ENCODE measurements around the gene TMEM165.

DNA sequence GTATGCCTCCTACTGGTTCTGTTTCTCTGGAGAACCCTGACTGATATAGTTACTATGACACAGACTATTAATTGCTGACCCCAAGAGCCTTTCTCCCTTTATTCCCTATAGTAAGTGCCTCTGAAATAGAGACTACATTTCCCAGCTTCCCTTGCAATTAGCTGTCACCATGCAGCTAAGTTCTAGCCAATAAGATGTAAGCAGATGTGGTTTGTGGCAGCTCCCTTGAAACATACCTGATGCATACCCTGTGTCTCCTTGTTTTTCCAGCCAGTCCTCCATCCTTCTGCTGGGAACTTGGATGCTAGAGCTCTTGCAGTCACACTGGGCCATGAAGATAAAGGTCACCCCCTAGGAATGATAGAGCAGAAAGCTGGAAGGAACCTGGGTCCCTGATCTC, 9.7 kb upstream of the TMEM165 start:
- TF ChIP-seq ZFP37 (tag by site-specific recombination; IDR thresholded peaks at IDR 0.05) (no peak), ZNF558 (tag by site-specific recombination; IDR thresholded peaks at IDR 0.05) (no peak)
- TF ChIP-seq, protein P1, sequence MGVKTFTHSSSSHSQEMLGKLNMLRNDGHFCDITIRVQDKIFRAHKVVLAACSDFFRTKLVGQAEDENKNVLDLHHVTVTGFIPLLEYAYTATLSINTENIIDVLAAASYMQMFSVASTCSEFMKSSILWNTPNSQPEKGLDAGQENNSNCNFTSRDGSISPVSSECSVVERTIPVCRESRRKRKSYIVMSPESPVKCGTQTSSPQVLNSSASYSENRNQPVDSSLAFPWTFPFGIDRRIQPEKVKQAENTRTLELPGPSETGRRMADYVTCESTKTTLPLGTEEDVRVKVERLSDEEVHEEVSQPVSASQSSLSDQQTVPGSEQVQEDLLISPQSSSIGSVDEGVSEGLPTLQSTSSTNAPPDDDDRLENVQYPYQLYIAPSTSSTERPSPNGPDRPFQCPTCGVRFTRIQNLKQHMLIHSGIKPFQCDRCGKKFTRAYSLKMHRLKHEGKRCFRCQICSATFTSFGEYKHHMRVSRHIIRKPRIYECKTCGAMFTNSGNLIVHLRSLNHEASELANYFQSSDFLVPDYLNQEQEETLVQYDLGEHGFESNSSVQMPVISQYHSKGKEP (tag by site-specific recombination; IDR thresholded peaks at IDR 0.05): no peak
- TF ChIP-seq, protein P2, sequence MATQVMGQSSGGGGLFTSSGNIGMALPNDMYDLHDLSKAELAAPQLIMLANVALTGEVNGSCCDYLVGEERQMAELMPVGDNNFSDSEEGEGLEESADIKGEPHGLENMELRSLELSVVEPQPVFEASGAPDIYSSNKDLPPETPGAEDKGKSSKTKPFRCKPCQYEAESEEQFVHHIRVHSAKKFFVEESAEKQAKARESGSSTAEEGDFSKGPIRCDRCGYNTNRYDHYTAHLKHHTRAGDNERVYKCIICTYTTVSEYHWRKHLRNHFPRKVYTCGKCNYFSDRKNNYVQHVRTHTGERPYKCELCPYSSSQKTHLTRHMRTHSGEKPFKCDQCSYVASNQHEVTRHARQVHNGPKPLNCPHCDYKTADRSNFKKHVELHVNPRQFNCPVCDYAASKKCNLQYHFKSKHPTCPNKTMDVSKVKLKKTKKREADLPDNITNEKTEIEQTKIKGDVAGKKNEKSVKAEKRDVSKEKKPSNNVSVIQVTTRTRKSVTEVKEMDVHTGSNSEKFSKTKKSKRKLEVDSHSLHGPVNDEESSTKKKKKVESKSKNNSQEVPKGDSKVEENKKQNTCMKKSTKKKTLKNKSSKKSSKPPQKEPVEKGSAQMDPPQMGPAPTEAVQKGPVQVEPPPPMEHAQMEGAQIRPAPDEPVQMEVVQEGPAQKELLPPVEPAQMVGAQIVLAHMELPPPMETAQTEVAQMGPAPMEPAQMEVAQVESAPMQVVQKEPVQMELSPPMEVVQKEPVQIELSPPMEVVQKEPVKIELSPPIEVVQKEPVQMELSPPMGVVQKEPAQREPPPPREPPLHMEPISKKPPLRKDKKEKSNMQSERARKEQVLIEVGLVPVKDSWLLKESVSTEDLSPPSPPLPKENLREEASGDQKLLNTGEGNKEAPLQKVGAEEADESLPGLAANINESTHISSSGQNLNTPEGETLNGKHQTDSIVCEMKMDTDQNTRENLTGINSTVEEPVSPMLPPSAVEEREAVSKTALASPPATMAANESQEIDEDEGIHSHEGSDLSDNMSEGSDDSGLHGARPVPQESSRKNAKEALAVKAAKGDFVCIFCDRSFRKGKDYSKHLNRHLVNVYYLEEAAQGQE (tag by site-specific recombination; IDR thresholded peaks at IDR 0.05): no peak

Measured in HEK293 (cell line).